DLD1 (cell line): Measurements from ENCODE around the gene SPEG.

Experiments
- in situ Hi-C: cut with HindIII; loops from 2 replicates; pipeline ENCODE4 v1.10.0; 2017; ENCODE audit warnings: low sequenced_read_pairs

The SPEG gene

GRCh38 chr2:219434718-219435525 is at the start of gene SPEG:
Gene SPEG, plus strand, starts transcription at chr2:219434843. Its CDS starts 135 bp downstream, at chr2:219434978.
- in situ Hi-C loops, result no loop called here

GRCh38 chr2:219384859-219385258 is 49.8 kb upstream of the SPEG start:
- in situ Hi-C loops, result no loop called here

- in situ Hi-C loops, result no loop called here
Measured at GRCh38 chr2:219385958-219386520, 48.6 kb upstream of the SPEG start.

- in situ Hi-C loops, result no loop called here
Measured at GRCh38 chr2:219386532-219387280, 47.9 kb upstream of the SPEG start.

GRCh38 chr2:219387306-219388120 is 47.1 kb upstream of the SPEG start, which contains the start of gene DNPEP:
Gene DNPEP, minus strand, starts transcription at chr2:219387912. Its CDS starts 118 bp downstream, at chr2:219387794.
- in situ Hi-C loops, result no loop called here

GRCh38 chr2:219388121-219388906 is 46.3 kb upstream of the SPEG start:
- in situ Hi-C loops, result no loop called here

- in situ Hi-C loops, result no loop called here
Measured at GRCh38 chr2:219388907-219389156, 45.8 kb upstream of the SPEG start.

GRCh38 chr2:219392754-219393153 is 41.9 kb upstream of the SPEG start:
- in situ Hi-C loops, result no loop called here

GRCh38 chr2:219395056-219395455 is 39.6 kb upstream of the SPEG start:
- in situ Hi-C loops, result loop anchor here (5.0 kb wide), 1 partner anchor 77 kb away; no protein-coding TSS in a partner anchor

GRCh38 chr2:219395609-219396008 is 39.0 kb upstream of the SPEG start:
- in situ Hi-C loops, result loop anchor here (5.0 kb wide), 1 partner anchor 77 kb away; no protein-coding TSS in a partner anchor

GRCh38 chr2:219396863-219397457 is 37.7 kb upstream of the SPEG start:
- in situ Hi-C loops, result loop anchor here (5.0 kb wide), 1 partner anchor 75 kb away; no protein-coding TSS in a partner anchor

- in situ Hi-C loops, result loop anchor here (5.0 kb wide), 1 partner anchor 73 kb away; no protein-coding TSS in a partner anchor
Measured at GRCh38 chr2:219398721-219399363, 35.8 kb upstream of the SPEG start.

GRCh38 chr2:219399716-219400478 is 34.7 kb upstream of the SPEG start:
- in situ Hi-C loops, result loop anchor here (5.0 kb wide), 1 partner anchor 72 kb away; no protein-coding TSS in a partner anchor

- in situ Hi-C loops, result no loop called here
Measured at GRCh38 chr2:219400562-219400961, 34.1 kb upstream of the SPEG start.

- in situ Hi-C loops, result no loop called here
Measured at GRCh38 chr2:219401606-219402005, 33.0 kb upstream of the SPEG start.

- in situ Hi-C loops, result no loop called here
Measured at GRCh38 chr2:219402665-219403515, 31.8 kb upstream of the SPEG start.

GRCh38 chr2:219403861-219404260 is 30.8 kb upstream of the SPEG start:
- in situ Hi-C loops, result no loop called here
